ENCODE data around the gene TAS2R5. TPM values are rescaled to one million over a fixed set of nuclear protein-coding genes. Genes with fewer than 3 reads are reported as not detected.
A peak's percentile ranks its signal among the peaks of the same experiment; 100 is the strongest.

Gene TAS2R5
- total and polyA plus RNA-seq, 2 of the 4 experiments (the other 2 are of a cell fraction), result 0.32 to 0.36 TPM

- H3K4me1 ChIP-seq (ENCODE audit: control insufficient read depth, insufficient read depth, low read length), result no peaks in the 10 kb centered on the region
- TF ChIP-seq CTCF (conservative IDR thresholded peaks at IDR 0.05; ENCODE audit: low read depth, low read length), result peak; percentile 65
- TF ChIP-seq MAFK (IDR thresholded peaks at IDR 0.05; ENCODE audit: low read depth, low read length), result no peak
- peak; percentile 48 for TF ChIP-seq RAD21 (IDR thresholded peaks at IDR 0.05; ENCODE audit: low read length)
- TF ChIP-seq POLR2A (IDR thresholded peaks at IDR 0.05; ENCODE audit: low read depth, low read length), result no peak
- TF ChIP-seq SMC3 (IDR thresholded peaks at IDR 0.05; ENCODE audit: low read depth, low read length), result peak; percentile 26; the same call in 1 of the 2 replicates
- no peak overlapping the region for H3K4ac ChIP-seq (ENCODE audit: low read depth, low read length)
- POLR2A ChIA-PET (ENCODE audit: unreplicated experiment), result no interaction called here
- in situ Hi-C loops (cut with MboI; ENCODE audit: low sequenced_read_pairs) (no loop called here), intact Hi-C loops (cut with micrococcal nuclease) (no loop called here), dilution Hi-C loops (cut with HindIII; ENCODE audit: low sequenced_read_pairs, unreplicated experiment) (no loop called here)
- no peak overlapping the region for H2BK120ac ChIP-seq (ENCODE audit: low read depth, low read length)
- H3K4me2 ChIP-seq (ENCODE audit: low read depth, low read length), result no peak overlapping the region
- no peaks in the 10 kb centered on the region for H4K20me1 ChIP-seq (ENCODE audit: insufficient read depth, low read length)
- H3K9me1 ChIP-seq (ENCODE audit: insufficient read depth, low read length), result no peaks in the 10 kb centered on the region
- H3K27ac ChIP-seq (ENCODE audit: insufficient read depth, low read length), result no peak overlapping the region
- no peak overlapping the region for H2BK15ac ChIP-seq (ENCODE audit: low read depth, low read length)
- H4K5ac ChIP-seq (ENCODE audit: low read depth, low read length), result no peak overlapping the region
- CTCF ChIA-PET, result interaction anchor here (0.6 to 1.3 kb wide), 6 partner anchors 14 to 131 kb away, joined by 3 to 5 read pairs (median 4); no protein-coding TSS in a partner anchor
- no peak overlapping the region for H3K18ac ChIP-seq (ENCODE audit: low read depth, low read length)
- H2BK5ac ChIP-seq (ENCODE audit: low read depth, low read length, poor library complexity, severe bottlenecking), result no peak overlapping the region
- H3K14ac ChIP-seq (replicated peaks; ENCODE audit: low read depth, low read length), result no peak overlapping the region
- H3K9ac ChIP-seq (ENCODE audit: low read depth, low read length), result no peak overlapping the region
- no peaks in the 10 kb centered on the region for H3K27me3 ChIP-seq (ENCODE audit: control insufficient read depth, insufficient read depth, low read length)
- no peak overlapping the region for H3K4me3 ChIP-seq (ENCODE audit: insufficient read depth, low read depth, low read length)
- H4K8ac ChIP-seq (ENCODE audit: low read depth in 2 of 2, low read length in 2 of 2), result no peak overlapping the region
- no peaks in the 10 kb centered on the region for H3K9me3 ChIP-seq (ENCODE audit: control insufficient read depth, insufficient read depth, low read length)
- WGBS, 2 experiments (ENCODE audit: extremely low coverage in 2 of 2, insufficient read length in 1 of 2), result 0 to 100% methylated on average over 1 of the region's 13 CpGs
- H3K79me1 ChIP-seq (ENCODE audit: low read depth in 1 of 2, low read length in 2 of 2), result no peaks in the 10 kb centered on the region
- H3K56ac ChIP-seq (ENCODE audit: extremely low read depth, insufficient read depth, low read length), result no peak overlapping the region
- H2AK9ac ChIP-seq (replicated peaks; ENCODE audit: low read depth, low read length, poor library complexity), result no peak overlapping the region
- no peak overlapping the region for H2AFZ ChIP-seq (replicated peaks; ENCODE audit: low read length, poor library complexity)
- H3K23ac ChIP-seq (ENCODE audit: low read depth, low read length), result no peak overlapping the region
- no peak overlapping the region for H2BK20ac ChIP-seq (ENCODE audit: low read depth, low read length)
- DNase-seq (peak; percentile 55), ATAC-seq (ENCODE audit: low read depth) (peak; percentile 88)
- no TSS peak for BruUV-seq (replicated peaks)
- no peak overlapping the region for H2AK5ac ChIP-seq (ENCODE audit: low read depth, low read length)
- H3K36me3 ChIP-seq (ENCODE audit: control insufficient read depth, insufficient read depth, low read length), result no peaks in the 10 kb centered on the region
- H4K91ac ChIP-seq (ENCODE audit: insufficient read depth, low read depth, low read length), result no peak overlapping the region
Observed at GRCh38 chr7:141785706-141786552, 4.1 kb upstream of the TAS2R5 start.

Data from IMR-90 (cell line).